Caco-2 (cell line): ENCODE data around the gene CDC14B. TPM values are rescaled to one million over a fixed set of nuclear protein-coding genes. Genes with fewer than 3 reads are reported as not detected.

Experiments
- BruUV-seq: library from RNA; stranded (reverse); fragments of 400-500 nt; replicated peaks from 2 replicates; lab custom pipeline; 2021; lab: Mats Ljungman, UMichigan
- CTCF ChIA-PET: fragments of 300-600 bp; sonication (Branson Sonifier 250); formaldehyde crosslinking; loops from one replicate; lab custom pipeline; 2022; ENCODE audit warnings: antibody characterized with exemption; lab: Charles Lee
- POLR2A ChIA-PET: fragments of 300-600 bp; sonication (Branson Sonifier 250); formaldehyde crosslinking; loops from one replicate; lab custom pipeline; 2022; ENCODE audit warnings: antibody characterized with exemption; lab: Charles Lee
- DNase-seq, 2 experiments: peaks; one replicate each; pipeline versions ENCODE4 v3.0.0 to v3.0.0-alpha.2; 2020 to 2022
- H3K27me3 ChIP-seq: replicated peaks from 2 replicates; pipeline ENCODE4 v1.6.0; 2011; ENCODE audit warnings: low read length; ENCODE audit not compliant: control insufficient read depth, insufficient read depth
- H3K36me3 ChIP-seq: 2 replicates; pipeline ENCODE4 v1.5.1; 2011; ENCODE audit warnings: low read length; ENCODE audit not compliant: control insufficient read depth, insufficient read depth
- H3K4me1 ChIP-seq: fragments of 250-450 bp; sonication (Bioruptor Pico); 2 replicates; pipeline ENCODE4 v1.5.1; 2020; ENCODE audit warnings: mild to moderate bottlenecking
- H3K4me3 ChIP-seq: 2 replicates; pipeline ENCODE4 v1.5.1; 2011; ENCODE audit warnings: low read depth, mild to moderate bottlenecking, control low read depth, low read length
- H3K9me3 ChIP-seq: fragments of 250-450 bp; sonication (Bioruptor Pico); 2 replicates; pipeline ENCODE4 v1.5.1; 2020; ENCODE audit warnings: mild to moderate bottlenecking, moderate library complexity
- H3K27ac Mint-ChIP-seq: one replicate; pipeline ENCODE4 v1.8.0; 2022; ENCODE audit warnings: mixed read lengths; ENCODE audit not compliant: unreplicated experiment
- H3K27me3 Mint-ChIP-seq: one replicate; pipeline ENCODE4 v1.8.0; 2022; ENCODE audit warnings: mixed read lengths; ENCODE audit not compliant: insufficient read depth, unreplicated experiment
- H3K36me3 Mint-ChIP-seq: one replicate; pipeline ENCODE4 v1.8.0; 2022; ENCODE audit warnings: mild to moderate bottlenecking, mixed read lengths; ENCODE audit not compliant: insufficient read depth, unreplicated experiment
- H3K4me1 Mint-ChIP-seq: one replicate; pipeline ENCODE4 v1.8.0; 2022; ENCODE audit warnings: low read depth, mixed read lengths; ENCODE audit not compliant: unreplicated experiment
- H3K4me3 Mint-ChIP-seq: one replicate; pipeline ENCODE4 v1.8.0; 2022; ENCODE audit warnings: mild to moderate bottlenecking, moderate library complexity, mixed read lengths; ENCODE audit not compliant: unreplicated experiment
- H3K9me3 Mint-ChIP-seq: one replicate; pipeline ENCODE4 v1.8.0; 2022; ENCODE audit warnings: mixed read lengths; ENCODE audit not compliant: unreplicated experiment
- intact Hi-C: fragments of 100-400 bp; cut with micrococcal nuclease; formaldehyde crosslinking; loops from one replicate; pipeline ENCODE4 v1.10.0; 2022; ENCODE audit not compliant: unreplicated experiment
- total RNA-seq: library from RNA; stranded (reverse); gene quantifications from 2 replicates; pipeline ENCODE4 v1.2.3, GENCODE V29; 2022
- TF ChIP-seq, protein P1 (sequence below), 2 experiments: fragments of 200-600 bp in 1 of 2; IDR thresholded peaks; 1 replicate in 1 of 2; 2 replicates in 1 of 2; pipeline versions ENCODE4 v1.5.1 to v1.8.0; 2011 to 2022; ENCODE audit warnings: antibody characterized with exemption in 1 of 2, control low read depth in 1 of 2, inconsistent platforms in 1 of 2, low read depth in 1 of 2, low read length in 1 of 2, mild to moderate bottlenecking in 1 of 2, moderate library complexity in 1 of 2; ENCODE audit not compliant: insufficient read depth in 1 of 2, severe bottlenecking in 1 of 2, unreplicated experiment in 1 of 2

Gene CDC14B
- total RNA-seq, 1 experiment from 2014 or later = 81.4 TPM

DNA sequence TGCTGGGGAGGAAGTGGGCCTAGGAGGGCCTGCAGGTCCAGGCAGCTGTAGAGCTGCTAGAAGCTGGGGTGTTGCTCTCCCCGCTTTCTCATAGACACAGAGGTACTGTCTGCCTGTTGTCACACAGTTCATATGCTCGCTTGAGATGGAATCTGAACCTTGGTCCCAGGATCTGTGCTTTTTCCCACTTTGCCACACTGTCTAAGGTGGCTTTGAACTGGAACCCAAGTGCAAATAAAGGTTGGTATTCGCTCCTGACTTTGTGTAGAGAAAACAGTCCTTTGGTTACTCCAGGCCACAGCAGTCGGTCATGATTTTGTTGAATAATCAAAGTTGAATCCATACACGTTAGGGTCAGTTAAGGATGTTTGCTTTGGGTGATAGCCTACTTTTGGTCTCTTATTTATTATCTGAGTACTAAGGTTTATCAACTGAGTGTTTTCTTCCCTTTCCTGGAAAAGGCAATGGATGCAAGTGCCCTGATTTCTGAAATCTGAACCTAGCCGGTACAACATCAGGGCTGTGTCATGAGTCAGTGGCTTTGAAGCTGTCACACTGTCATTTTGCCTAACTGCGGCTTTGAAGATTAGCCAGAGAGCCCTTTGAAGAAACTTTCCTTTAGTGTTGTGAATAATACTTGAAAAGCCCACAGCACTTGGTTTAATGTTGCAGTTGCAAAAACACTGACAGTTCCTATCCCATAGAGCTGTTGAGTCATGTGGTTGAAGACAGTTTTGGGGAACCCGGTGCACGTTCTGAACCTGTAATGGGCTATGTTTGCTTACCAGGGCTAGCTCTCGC lies 128.4 kb downstream of the CDC14B start:
- Mint-ChIP-seq H3K9me3 (no peaks in the 10 kb centered on the region), H3K27ac (peak overlapping the region; percentile 90), H3K4me1 (peaks cover 16% of the 10 kb centered on the region), H3K4me3 (peak overlapping the region; percentile 43), H3K36me3 (peaks cover 61% of the 10 kb centered on the region), H3K27me3 (no peaks in the 10 kb centered on the region)
- POLR2A ChIA-PET = no interaction called here
- Histone ChIP-seq H3K27me3 (no peaks in the 10 kb centered on the region), H3K36me3 (peaks cover 4% of the 10 kb centered on the region), H3K4me1 (peaks cover 18% of the 10 kb centered on the region), H3K9me3 (no peaks in the 10 kb centered on the region), H3K4me3 (no peak overlapping the region)
- peak in 1 of 2 experiments; percentile 47 for DNase-seq
- TF ChIP-seq, protein P1, sequence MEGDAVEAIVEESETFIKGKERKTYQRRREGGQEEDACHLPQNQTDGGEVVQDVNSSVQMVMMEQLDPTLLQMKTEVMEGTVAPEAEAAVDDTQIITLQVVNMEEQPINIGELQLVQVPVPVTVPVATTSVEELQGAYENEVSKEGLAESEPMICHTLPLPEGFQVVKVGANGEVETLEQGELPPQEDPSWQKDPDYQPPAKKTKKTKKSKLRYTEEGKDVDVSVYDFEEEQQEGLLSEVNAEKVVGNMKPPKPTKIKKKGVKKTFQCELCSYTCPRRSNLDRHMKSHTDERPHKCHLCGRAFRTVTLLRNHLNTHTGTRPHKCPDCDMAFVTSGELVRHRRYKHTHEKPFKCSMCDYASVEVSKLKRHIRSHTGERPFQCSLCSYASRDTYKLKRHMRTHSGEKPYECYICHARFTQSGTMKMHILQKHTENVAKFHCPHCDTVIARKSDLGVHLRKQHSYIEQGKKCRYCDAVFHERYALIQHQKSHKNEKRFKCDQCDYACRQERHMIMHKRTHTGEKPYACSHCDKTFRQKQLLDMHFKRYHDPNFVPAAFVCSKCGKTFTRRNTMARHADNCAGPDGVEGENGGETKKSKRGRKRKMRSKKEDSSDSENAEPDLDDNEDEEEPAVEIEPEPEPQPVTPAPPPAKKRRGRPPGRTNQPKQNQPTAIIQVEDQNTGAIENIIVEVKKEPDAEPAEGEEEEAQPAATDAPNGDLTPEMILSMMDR (IDR thresholded peaks at IDR 0.05; ENCODE audit: insufficient read depth in 1 of 2, low read depth in 1 of 2, low read length in 1 of 2, severe bottlenecking in 1 of 2, unreplicated experiment in 1 of 2) = no peak
- CTCF ChIA-PET = no interaction called here
- no TSS peak for BruUV-seq
- intact Hi-C loops = no loop called here

DNA sequence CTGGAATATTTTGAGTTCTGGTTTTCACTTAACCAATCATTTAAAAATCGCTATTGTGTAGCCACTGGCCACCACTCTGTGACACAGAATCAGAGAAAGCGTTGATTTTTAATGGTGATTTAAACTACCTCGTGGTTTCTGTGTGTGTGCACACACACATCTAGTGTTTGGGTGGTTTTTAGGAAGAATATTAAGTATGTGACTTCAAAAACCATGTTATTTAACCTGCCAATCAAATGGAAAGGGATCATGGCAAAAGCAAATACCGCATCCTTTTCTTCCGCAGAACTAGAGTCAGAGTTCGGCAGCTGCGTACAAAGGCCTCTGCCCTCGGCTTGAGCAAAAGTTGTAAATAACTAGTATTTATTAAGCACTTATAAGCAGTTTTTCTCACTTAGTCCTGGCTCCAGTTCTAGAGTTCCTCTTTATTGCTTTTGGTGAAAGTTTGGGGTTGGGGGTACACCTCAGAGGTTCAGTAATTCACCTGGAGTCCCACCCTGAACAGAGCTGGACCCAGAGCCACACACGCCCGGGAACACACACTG lies 129.0 kb downstream of the CDC14B start:
- BruUV-seq = no TSS peak
- H3K9me3 ChIP-seq = no peaks in the 10 kb centered on the region
- Mint-ChIP-seq H3K4me1 (peaks cover 16% of the 10 kb centered on the region), H3K27me3 (no peaks in the 10 kb centered on the region), H3K9me3 (no peaks in the 10 kb centered on the region), H3K4me3 (no peak overlapping the region), H3K36me3 (peaks cover 59% of the 10 kb centered on the region), H3K27ac (peak overlapping the region; percentile 90)
- H3K4me3 ChIP-seq = no peak overlapping the region
- POLR2A ChIA-PET = no interaction called here
- CTCF ChIA-PET = interaction anchor here (0.9 kb wide), 1 partner anchor 176 kb away, joined by 3 read pairs; no protein-coding TSS in a partner anchor
- no peak for DNase-seq
- peaks cover 4% of the 10 kb centered on the region for H3K36me3 ChIP-seq
- peaks cover 18% of the 10 kb centered on the region for H3K4me1 ChIP-seq
- H3K27me3 ChIP-seq = no peaks in the 10 kb centered on the region
- intact Hi-C loops = no loop called here
- TF ChIP-seq, protein P1 (IDR thresholded peaks at IDR 0.05; ENCODE audit: insufficient read depth in 1 of 2, low read depth in 1 of 2, low read length in 1 of 2, severe bottlenecking in 1 of 2, unreplicated experiment in 1 of 2) = no peak

DNA sequence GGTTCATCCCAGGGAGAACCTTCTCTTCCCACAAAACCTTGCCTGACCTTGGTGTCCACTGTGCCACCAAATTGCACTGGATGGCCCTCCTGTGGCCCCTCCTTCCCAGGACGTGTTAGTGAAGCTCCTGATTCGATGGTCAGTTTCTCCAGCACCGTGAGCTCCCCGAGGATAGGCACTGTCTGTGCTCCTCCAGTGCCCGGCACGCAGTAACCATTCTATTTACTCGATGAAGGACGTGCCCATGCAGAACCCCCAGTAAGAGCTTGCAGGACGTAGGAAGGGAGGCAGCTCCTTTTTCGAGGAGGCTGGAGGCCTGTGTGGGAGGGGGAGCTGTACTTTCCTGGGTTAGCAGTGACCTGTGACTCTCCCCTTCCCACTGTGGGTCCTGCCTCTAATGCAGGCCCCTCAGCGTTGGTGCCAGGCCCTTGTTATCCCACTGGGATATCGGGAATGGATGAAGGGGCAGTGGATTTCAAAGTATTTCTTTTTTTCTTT lies 130.1 kb downstream of the CDC14B start:
- no peak overlapping the region for H3K4me3 ChIP-seq
- H3K27me3 ChIP-seq = no peaks in the 10 kb centered on the region
- Mint-ChIP-seq H3K36me3 (peaks cover 68% of the 10 kb centered on the region), H3K27me3 (no peaks in the 10 kb centered on the region), H3K27ac (peak overlapping the region; percentile 47), H3K9me3 (no peaks in the 10 kb centered on the region), H3K4me1 (peaks cover 16% of the 10 kb centered on the region), H3K4me3 (no peak overlapping the region)
- no peaks in the 10 kb centered on the region for H3K9me3 ChIP-seq
- ChIA-PET POLR2A (no interaction called here), CTCF (interaction anchor here (1.6 kb wide), 1 partner anchor 177 kb away, joined by 5 read pairs; no protein-coding TSS in a partner anchor)
- peaks cover 4% of the 10 kb centered on the region for H3K36me3 ChIP-seq
- H3K4me1 ChIP-seq = peaks cover 18% of the 10 kb centered on the region
- TF ChIP-seq, protein P1 (IDR thresholded peaks at IDR 0.05; ENCODE audit: insufficient read depth in 1 of 2, low read depth in 1 of 2, low read length in 1 of 2, severe bottlenecking in 1 of 2, unreplicated experiment in 1 of 2) = no peak
- no TSS peak for BruUV-seq
- intact Hi-C loops = no loop called here
- DNase-seq = no peak
